NCI-H2029 (cell line): Measurements from ENCODE around the gene UBTD1.

Experiments used
- DNase-seq: peaks from one replicate; lab custom pipeline; 2025; lab: John Stamatoyannopoulos, UW

UBTD1 gene

GRCh38 chr10:97584798-97585438, 86.2 kb downstream of the UBTD1 start:
- DNase-seq, result no peak

- DNase-seq, result no peak
Observed at GRCh38 chr10:97585439-97585811, 86.7 kb downstream of the UBTD1 start.

DNA sequence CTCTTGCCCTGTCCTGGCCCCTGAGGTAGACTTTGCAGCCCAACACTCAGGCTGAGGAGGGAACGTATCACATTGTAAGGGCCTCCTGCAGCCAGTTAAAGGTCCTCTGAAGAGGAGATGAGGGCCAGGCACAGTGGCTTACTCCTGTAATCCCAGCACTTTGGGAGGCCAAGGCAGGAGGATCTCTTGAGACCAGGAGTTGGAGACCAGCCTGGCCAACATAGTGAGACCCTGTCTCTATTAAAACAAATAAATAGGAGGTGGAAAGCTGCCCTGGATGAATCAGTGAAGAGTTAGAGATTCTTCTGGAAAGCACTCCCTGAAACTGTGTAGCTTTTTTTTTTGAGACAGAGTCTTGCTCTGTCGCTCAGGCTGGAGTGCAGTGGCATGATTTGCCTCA, 88.5 kb downstream of the UBTD1 start:
- no peak for DNase-seq

GRCh38 chr10:97589479-97589878, 90.8 kb downstream of the UBTD1 start, which contains the start of gene C10orf62:
Gene C10orf62, plus strand, starts transcription at chr10:97589721. Its CDS starts 177 bp downstream, at chr10:97589898.
- DNase-seq, result no peak

GRCh38 chr10:97590082-97590747, 91.5 kb downstream of the UBTD1 start:
- DNase-seq, result no peak

DNA sequence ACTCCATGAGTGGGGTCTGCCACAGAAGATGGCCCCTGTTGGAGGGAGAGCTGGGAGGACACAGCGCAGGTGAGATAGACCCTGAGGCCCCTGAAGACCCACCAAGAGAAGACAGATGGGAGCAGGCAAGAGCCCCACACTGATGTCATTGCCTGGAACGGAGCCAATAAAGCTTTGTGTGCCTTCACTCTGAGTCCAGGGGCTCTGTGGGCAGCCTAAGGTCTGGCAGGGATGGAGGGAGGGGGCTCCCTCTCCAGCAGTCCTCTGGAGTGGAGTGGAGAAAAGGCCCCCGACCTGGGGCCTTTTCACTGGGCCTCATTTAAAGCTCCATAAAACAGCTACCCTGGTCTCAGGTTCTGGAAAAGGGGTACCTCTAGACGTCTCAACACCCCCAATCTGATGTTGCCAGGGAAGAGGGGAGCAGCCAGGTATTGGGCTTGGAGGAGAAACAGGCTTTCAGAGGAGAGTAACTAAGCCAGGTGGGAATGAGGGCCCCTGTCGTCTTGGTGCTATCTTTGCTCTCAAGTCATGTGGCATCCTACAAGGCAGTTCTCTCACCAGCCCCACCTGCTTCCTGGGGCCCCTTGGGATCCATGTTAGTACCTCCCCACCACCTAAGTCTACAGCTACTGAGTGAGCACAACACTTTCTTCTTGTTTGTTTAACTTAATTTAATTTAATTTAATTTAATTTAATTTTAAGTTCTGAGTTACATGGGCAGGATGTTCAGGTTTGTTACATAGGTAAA, 92.2 kb downstream of the UBTD1 start:
- DNase-seq, result no peak

DNA sequence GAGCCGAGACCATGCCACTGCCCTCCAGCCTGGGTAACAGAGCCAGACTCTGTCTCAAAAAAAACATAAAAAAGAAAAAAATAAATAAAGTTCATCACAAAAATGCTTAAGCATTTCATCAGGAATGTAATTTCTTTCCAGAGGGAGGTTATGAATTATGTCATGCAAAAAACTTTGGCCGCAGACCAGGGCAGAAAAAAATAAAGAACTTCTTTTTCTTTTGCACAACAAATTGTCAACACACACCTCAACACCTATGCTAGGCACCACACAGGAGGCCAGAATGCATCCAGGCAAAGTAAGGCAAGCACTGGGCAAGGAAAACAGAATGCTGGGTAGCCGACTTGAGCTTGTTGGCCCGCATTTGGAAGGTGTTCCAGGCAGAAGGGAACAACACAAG, 94.7 kb downstream of the UBTD1 start:
- DNase-seq, result no peak

- no peak for DNase-seq
Observed at GRCh38 chr10:97596101-97597082, 97.7 kb downstream of the UBTD1 start.

- DNase-seq, result no peak
Observed at GRCh38 chr10:97597778-97598177, 99.1 kb downstream of the UBTD1 start.

DNA sequence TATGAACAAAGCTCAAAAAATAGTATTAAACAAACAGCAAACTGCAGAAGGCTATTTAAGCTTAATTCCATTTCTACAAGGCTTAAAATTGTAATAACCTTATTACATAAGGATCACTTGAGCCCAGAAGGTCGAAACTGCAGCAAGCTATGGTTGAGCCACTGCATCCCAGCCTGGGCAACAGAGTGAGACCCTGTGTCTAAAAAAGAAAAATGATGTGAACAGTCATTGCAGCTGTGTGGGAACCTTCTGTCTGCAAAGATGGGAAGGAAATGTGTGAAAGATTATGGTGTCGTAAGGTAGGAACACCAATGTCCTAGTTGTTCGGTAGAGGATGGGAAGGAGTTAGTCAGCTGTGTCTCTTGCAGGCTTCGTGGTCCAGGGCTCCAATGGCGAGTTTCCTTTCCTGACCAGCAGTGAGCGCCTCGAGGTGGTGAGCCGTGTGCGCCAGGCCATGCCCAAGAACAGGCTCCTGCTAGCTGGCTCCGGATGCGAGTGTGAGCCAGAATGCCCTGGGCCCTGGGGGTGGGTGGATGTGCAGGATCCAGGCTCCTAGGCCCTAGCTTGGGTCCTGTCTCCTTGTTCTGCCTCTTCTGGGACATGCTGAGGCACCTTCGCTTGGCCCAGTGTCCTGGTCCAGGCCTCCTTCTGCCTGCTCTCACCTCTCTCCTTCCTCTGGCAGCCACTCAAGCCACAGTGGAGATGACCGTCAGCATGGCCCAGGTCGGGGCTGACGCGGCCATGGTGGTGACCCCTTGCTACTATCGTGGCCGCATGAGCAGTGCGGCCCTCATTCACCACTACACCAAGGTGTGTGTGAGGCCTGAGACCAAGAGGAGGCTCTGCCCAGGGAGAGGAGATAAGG, 99.9 kb downstream of the UBTD1 start:
- DNase-seq, result no peak

DNA sequence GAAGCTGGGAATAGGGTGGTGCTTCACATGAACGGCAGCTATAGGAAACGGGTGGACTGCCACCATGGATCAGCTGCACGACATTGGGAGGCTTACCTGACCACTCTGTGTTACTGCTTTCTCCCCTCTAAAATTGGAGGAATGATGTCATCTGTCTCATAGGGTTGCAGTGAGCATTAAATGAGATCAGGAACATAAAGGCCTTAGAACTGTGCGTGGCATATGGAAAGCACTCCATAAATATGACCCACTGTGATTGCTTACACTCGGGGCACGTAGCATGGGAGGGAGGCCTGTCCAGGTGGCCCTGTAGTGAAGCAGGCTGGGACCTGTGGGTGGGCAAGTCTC, 100.5 kb downstream of the UBTD1 start:
- DNase-seq, result no peak

DNA sequence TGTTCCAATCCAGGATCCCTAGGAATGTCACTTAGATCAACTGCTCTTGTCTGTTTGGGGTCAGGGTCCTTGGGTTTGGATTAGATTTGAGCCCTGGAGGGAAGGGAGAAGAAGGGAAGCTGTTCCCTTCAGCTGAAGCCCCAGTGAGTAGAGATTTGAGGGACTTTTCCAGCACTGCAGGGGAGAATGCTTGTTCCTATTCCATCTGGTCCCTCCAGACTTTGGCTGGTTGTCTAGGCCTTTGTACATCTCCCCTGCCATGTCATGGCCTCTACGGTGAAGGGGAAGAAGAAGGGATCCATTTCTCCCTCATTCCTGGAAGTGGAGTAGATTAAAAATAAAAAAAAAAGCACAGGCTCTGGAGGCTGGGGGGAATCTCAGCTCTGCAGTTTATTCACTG, 101.9 kb downstream of the UBTD1 start:
- DNase-seq, result no peak

- no peak for DNase-seq
Observed at GRCh38 chr10:97601268-97602215, 102.8 kb downstream of the UBTD1 start.

DNA sequence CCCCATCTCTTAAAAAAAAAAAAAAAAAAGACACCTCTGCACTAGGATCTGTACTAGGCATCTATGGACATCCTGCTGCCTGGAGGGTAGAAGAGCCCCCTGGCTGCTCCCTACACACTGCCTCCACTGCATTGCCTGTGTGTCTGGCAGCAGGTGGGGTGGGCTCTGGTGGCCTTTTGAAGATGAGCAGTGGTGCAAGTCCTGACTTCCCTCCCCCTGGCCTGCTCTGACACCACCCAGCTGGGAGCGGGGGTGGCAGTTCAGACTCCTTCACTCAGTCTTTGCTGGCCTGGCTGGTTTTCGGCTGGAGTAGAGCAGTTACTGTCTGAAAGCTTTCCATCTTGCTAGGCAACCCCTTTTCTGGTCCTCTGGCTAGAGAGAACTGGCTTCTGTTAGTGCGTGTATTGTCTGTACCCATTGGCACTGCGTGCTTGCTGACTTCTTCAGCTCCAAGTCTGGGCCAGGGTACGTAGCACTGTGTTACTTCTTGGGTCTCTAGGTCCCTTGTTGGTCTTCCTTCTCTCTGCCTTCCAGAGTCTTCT, 108.4 kb downstream of the UBTD1 start:
- DNase-seq, result no peak

DNA sequence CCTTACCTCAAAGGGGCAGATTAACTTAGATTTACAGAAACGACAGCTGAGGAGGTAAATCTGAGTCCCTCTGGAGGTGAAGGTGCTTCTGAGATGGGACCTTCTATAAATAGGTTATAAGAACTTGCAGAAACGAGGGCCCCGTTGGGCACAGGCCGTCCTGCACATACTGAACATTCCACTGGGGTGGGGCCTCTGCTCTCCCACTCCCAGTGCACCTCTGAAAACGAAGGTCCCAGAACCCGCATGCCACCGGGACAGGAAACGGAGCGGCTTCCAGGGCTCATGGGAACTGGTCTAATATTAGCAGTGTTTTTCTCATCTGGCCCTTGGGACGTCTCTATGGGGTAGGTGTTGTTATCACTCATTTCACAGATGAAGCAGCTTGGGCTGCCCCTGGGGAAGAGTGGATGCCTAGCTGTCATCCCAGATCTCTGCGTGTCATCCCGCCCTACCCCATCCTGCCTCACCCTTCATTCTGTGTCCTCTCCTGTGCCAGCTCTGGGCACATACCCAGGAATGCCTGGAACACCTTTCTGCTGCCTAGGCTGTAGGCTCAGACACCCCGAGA, 110.4 kb downstream of the UBTD1 start:
- DNase-seq, result no peak

DNA sequence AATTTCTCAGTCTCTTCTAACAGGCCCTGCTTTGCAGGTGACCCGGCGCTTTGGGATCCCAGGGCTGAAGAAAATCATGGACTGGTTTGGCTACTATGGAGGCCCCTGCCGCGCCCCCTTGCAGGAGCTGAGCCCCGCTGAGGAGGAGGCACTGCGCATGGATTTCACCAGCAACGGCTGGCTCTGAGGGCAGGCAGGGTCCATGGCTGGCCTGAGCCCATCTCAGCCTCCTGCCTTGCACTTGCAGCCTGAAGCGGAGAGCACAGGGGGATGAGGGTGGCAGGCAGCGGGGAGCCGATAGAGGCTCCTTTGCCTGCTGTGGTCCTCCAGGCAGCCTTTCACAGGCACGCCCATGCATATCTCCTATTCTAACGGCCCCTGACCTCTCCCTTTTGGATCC, 112.7 kb downstream of the UBTD1 start:
- DNase-seq, result no peak

- DNase-seq, result no peak
Observed at GRCh38 chr10:97612386-97612785, 113.7 kb downstream of the UBTD1 start.

- DNase-seq, result no peak
Observed at GRCh38 chr10:97618285-97618684, 119.6 kb downstream of the UBTD1 start.

DNA sequence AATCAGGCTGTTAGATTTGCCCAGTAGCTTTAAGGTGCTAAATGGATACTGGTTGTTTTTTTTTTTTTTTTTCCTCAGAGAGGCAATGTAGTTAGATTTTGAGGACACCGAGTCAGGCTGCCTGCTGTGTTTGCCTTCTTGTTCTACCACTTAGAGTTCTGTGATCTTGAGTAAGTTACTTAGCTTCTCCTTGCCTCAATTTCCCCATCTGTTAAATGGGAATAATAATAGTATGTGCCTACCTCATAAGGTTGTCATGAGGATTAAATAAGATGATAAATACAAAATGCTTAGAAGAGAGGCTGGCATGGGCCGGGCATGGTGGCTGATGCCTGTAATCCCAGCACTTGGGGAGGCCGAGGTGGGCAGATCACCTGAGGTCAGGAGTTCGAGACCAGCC, 120.0 kb downstream of the UBTD1 start:
- DNase-seq, result no peak
